HG02943 (cell line): ENCODE data around the gene LRRC58.
"Not testable (repeated sequence)": the region's sequence is repeated elsewhere in the genome, so short reads cannot be mapped to it uniquely, and the experiment has no call there.

Source experiments
- ATAC-seq: cut with Tn5 transposase; IDR thresholded peaks from one replicate; pipeline ENCODE4 v1.9.1; 2021; ENCODE audit warnings: mild to moderate bottlenecking, low read depth, moderate library complexity; ENCODE audit not compliant: unreplicated experiment

The LRRC58 gene

GRCh38 chr3:120341658-120342346 is 7.4 kb downstream of the LRRC58 start:
- no peak for ATAC-seq

- no peak for ATAC-seq
Measured at GRCh38 chr3:120339362-120339761, 9.8 kb downstream of the LRRC58 start.

DNA sequence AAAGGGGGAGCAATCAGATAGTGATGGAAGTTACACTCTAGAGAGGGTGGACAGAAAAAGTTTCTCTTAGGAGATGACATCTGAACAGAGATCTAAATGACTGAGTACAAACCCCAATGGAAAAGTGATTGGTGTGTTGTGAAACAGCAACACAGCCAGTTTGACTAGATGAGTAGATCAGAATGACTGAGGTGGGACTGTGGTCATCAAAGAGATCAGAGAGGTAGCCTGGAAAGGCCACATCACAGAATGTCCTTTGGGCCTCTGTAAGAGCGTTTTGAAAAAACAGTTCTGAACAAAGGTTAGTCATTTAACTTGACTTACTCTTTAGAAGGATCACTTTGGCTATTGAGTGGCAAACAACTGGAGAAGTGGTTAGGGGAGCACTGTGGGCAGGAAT is 10.6 kb downstream of the LRRC58 start:
- no peak for ATAC-seq

DNA sequence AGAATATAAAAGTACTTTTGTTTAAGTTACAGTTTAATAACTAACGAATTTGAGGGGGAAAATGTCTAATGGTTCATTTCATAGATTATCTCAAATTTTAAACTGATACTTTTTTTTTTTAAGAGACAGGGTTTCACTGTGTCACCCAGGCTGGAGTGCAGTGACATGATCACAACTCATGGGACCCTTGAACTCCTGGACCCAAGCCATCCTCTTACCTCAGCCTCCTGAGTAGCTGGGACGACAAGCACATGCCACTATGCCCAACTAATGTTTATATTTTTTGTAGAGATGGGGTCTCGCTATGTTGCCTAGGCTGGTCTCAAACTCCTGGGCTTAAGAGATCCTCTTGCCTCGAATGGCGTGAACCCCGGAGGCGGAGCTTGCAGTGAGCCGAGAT is 16.5 kb downstream of the LRRC58 start:
- ATAC-seq = no peak

GRCh38 chr3:120331076-120331475 is 18.1 kb downstream of the LRRC58 start:
- no peak for ATAC-seq

GRCh38 chr3:120326784-120327183 is 22.4 kb downstream of the LRRC58 start:
- no peak for ATAC-seq

- no peak for ATAC-seq
Measured at GRCh38 chr3:120324190-120324589, 25.0 kb downstream of the LRRC58 start.

DNA sequence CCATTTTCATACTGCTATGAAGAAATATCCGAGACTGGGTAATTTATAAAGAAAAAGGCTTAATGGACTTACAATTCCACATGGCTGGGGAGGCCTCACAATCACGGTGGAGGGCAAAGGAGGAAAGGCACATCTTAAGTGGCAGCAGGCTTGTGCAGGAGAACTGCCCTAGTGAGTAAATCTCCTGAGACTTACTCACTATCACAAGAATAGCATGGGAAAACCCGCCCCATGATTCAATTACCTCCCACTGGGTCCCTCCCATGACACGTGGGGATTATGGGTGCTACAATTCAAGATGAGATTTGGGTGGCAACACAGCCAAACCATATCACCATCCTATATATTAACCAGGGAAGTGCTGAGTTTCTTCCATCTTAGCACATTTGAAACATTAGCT is 25.4 kb downstream of the LRRC58 start:
- not testable (repeated sequence) for ATAC-seq

DNA sequence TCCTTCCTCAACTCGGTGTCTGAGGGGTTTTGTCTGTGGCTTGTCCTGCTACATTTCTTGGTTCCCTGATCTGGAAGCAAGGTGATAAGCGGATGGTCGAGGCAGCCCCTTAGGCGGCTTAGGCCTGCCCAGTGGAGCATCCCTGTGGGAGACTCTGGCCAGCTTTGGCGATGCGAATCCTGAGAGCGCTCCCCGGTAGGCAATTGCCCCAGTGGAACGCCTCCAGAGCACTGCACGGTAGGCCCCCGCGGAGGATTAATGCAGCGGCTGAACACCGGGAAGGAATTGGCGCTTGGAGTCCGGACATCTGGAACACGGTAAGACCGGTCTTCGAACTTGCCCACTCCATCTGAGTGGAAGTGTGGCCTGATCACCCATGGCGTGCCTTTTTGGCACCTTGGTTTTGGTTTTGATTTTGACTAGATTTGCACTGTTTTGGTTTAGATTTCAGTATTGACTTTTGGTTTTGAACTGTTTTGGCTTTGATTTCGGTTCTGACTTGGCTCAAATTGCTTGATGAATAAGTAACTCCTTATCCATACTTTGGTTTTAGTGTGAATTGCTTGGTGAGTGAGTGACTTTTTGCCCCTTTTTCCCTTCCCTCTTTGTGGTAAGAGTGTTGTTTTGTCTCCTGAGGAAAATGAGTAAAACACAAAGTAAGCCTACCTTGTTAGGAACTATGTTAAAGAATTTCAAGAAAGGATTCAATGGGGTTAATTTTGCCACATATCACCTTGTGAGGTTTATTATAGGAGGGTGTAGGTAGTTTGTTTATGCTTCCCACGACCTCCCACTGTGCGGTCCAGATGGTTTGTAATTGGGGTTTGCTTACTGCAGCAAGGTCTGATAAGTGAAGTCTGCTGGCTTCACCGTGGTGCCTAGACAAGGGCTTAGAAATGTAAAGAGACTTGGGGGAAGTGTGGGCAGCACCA is 37.0 kb downstream of the LRRC58 start:
- ATAC-seq = no peak

DNA sequence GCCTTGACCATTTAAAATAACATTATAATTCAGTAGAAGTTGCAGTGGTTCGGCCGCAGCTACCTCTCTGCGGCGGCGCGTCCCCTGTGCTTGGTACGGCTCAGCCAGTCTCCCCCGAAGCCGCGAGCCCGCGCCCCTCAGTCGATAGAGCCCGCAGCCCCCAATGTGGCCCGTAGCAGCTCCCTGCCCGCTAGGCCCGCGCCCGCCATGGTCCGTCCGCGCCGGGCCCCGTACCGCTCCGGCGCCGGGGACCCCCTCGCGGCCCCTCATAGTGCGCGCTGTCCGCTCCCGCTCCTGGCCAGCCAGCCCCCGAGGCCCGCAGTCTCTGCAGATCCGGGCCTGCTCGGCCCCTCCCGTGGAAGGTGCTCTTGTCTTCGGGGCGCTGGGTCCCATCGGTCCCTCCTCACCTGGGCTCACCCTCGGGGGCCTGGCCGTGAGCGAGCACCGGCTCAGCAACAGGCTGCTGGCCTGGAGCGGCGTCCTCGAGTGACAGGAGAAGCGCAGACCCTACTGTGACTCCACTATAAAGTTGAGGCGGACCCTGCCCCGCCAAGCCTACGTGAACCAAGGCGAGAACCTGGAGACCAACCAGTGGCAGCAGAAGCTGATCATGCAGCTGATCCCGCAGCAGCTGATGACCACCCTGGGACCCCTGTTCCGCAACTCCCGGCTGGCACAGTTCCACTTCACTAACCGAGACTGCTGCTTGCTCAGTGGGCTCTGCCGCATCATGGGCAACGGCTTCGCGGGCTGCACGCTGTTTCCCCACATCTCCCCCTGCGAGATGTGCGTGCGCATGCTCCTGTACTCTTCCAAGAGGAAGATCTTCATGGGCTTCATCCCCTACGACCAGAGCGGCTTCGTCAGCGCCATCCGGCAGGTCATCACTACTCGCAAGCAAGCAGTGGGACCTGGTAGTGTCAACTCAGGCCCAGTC is 42.4 kb downstream of the LRRC58 start:
- ATAC-seq = no peak

- no peak for ATAC-seq
Measured at GRCh38 chr3:120304616-120305015, 44.5 kb downstream of the LRRC58 start.

- no peak for ATAC-seq
Measured at GRCh38 chr3:120302361-120302760, 46.8 kb downstream of the LRRC58 start.

DNA sequence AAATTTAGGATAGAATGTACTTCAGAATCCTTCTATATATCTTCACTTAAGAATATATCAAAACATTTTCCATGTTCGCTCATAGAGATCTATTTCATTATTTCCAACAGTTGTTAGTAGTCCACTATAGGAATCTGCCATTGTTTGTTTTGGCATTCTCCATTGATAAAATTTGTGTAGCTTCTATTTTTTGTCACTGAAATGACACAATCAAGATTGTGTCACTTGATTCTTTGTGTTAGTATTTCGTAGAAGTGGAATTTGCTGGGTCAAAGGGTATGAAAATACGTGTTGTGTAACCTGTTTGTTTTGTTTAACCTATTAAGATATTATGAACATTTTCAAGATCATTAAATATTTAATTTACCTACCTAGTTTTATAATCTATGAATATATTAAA is 48.2 kb downstream of the LRRC58 start:
- no peak for ATAC-seq

DNA sequence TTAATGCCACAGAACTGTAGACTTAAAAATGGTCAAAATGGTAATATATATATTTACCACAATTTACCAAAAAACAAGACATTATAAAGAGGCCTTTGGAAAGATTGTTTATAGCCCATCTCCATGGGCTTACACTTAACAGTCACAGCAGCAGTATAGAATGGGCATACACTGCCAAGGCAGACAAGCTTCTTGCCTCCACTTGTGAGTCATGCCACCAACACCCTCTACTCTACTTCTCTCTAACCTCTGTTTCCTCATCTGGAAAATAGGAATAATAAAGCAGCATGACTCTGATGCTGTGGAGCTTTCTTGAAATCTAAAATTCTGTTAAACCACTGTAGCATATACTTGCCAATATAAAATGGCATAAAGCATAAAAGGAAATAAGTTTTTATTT is 49.8 kb downstream of the LRRC58 start:
- ATAC-seq = no peak

GRCh38 chr3:120298996-120299395 is 50.2 kb downstream of the LRRC58 start:
- ATAC-seq = no peak

DNA sequence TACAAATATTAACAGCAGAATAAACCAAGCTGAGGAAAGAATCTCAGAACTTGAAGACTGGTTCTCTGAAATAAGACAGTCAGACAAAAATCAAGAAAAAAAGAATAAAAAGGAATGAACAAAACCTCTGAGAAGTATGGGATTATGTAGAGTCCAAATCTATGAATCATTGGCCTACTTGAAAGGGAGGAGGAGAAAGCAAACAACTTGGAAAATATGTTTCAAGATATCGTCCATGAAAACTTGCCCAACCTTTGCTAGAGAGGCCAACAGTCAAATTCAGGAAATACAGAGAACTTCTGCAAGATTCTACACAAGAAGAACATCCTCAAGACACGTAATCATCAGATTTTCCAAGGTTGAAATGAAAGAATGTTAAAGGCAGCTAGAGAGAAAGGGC is 57.6 kb downstream of the LRRC58 start:
- not testable (repeated sequence) for ATAC-seq

DNA sequence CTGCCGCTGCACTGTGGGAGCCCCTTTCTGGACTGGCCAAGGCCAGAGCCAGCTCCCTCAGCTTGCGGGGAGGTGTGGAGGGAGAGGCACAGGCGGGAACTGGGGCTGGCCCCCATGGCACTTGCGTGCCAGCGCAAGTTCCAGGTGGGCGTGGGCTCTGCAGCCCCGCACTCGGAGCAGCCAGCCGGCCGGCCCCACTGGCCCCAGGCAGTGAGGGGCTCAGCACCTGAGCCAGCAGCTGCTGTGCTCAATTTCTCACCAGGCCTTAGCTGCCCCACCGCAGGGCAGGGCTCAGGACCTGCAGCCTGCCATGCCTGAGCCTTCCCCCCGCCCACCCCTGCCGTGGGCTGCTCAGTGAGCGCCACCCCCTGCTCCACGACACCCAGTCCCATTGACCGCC is 59.5 kb downstream of the LRRC58 start:
- no peak for ATAC-seq

- no peak for ATAC-seq
Measured at GRCh38 chr3:120286465-120286864, 62.7 kb downstream of the LRRC58 start.

DNA sequence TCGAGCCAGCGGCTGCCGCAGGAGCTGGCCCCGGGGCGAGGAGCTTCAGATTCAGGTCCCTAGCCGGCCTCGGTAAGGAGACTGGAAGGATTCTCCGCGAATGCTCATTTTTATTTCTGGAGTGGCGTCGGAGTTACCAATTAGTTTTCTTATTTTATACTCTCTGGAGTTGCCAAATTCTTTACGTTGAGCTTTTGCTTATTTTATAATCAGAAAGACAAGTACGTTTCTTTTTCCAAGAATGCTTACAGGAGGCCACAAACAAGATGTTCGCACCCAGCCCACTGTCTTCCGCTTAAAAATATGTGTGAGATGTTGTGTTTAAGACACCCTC is 63.7 kb downstream of the LRRC58 start:
- no peak for ATAC-seq

DNA sequence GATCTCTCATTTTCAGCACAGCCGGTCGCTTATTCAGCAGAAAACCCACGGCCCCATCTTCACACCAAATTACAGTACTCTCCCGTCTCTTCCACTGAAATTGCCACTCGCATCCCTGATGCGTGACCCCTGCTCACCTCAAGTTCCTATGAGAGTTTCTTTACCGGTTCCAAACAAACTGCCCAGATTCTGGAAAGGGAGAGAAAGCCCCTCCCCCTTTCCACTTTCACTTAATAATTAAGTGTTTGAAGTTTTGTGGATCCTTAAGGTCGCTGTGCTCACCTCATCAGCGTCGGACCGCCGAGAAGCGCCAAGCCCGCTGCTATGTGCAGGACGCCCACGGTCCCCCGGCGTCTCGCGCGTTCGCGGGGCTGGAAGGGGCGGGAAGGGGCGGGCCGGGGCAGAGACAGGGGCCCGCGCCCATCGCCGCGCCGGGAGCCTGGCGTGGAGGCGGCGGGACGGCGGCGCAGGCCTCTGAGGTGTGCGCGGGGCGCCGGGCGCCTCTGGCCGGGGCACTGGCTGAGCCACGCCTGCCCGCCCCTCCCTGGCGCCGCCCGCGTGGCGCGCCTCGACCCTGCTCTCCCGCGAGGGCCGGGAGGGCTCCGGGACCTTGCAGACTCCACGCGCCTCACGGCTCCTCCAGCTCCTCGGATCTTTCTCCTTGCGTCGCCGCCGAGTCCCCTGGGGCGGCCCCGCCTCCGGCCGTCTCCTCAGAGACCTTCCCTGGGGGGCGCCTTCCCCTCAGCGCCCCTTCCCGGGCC is 64.2 kb downstream of the LRRC58 start, which contains the start of gene GPR156:
Gene GPR156, minus strand, starts transcription at position 476 of the 761 bp plus-strand sequence. CDS start 41,124 bp downstream, outside the sequence.
- ATAC-seq = no peak
